DND-41 (cell line): ENCODE results near the gene SEMA5A.

ENCODE experiments used
- ATAC-seq: fragments of 200-7000 bp; cut with Tn5 transposase; 3 replicates; pipeline ENCODE4 v1.9.1; 2021; ENCODE audit warnings: low read depth; ENCODE audit not compliant: insufficient read depth
- DNase-seq: peaks from one replicate; pipeline ENCODE4 v3.0.0-alpha.2; 2020
- H2AFZ ChIP-seq: 2 replicates; pipeline ENCODE4 v1.6.0; 2012; ENCODE audit warnings: low read depth, low read length
- H3K27ac ChIP-seq: 2 replicates; pipeline ENCODE4 v1.5.1; 2012; ENCODE audit warnings: low read length, inconsistent platforms
- H3K27me3 ChIP-seq: fragments of 200-600 bp; sonication (generic); 2 replicates; pipeline ENCODE4 v1.6.0; 2012; ENCODE audit warnings: low read length, mild to moderate bottlenecking, inconsistent platforms; ENCODE audit not compliant: insufficient read depth, poor library complexity
- H3K36me3 ChIP-seq: 2 replicates; pipeline ENCODE4 v1.5.1; 2012; ENCODE audit warnings: low read length, inconsistent platforms; ENCODE audit not compliant: insufficient read depth
- H3K4me1 ChIP-seq: 2 replicates; pipeline ENCODE4 v1.5.1; 2012; ENCODE audit warnings: mild to moderate bottlenecking, low read length; ENCODE audit not compliant: insufficient read depth
- H3K4me2 ChIP-seq: 2 replicates; pipeline ENCODE4 v1.6.0; 2012; ENCODE audit warnings: mild to moderate bottlenecking, moderate library complexity, low read length, inconsistent platforms; ENCODE audit not compliant: insufficient read depth
- H3K4me3 ChIP-seq, 2 experiments: fragments of 200-600 bp in 1 of 2; shearing (Covaris generic) in 1 of 2; 2 replicates each; pipeline ENCODE4 v1.5.1; 2012 to 2016; ENCODE audit warnings: inconsistent platforms in 2 of 2, low read length in 2 of 2, mild to moderate bottlenecking in 2 of 2, low read depth in 1 of 2, moderate library complexity in 1 of 2
- H3K79me2 ChIP-seq: 2 replicates; pipeline ENCODE4 v1.6.0; 2012; ENCODE audit warnings: low read length, inconsistent platforms; ENCODE audit not compliant: insufficient read depth
- H3K9ac ChIP-seq: 2 replicates; pipeline ENCODE4 v1.6.0; 2012; ENCODE audit warnings: low read depth, mild to moderate bottlenecking, inconsistent platforms, low read length, moderate library complexity
- H3K9me3 ChIP-seq: 2 replicates; pipeline ENCODE4 v1.5.1; 2012; ENCODE audit warnings: low read length, moderate library complexity, mild to moderate bottlenecking, inconsistent platforms; ENCODE audit not compliant: insufficient read depth, severe bottlenecking
- H4K20me1 ChIP-seq: 2 replicates; pipeline ENCODE4 v1.6.0; 2012; ENCODE audit warnings: low read length; ENCODE audit not compliant: insufficient read depth
- CTCF ChIP-seq: IDR thresholded peaks from 2 replicates; pipeline ENCODE4 v1.5.1; 2012; ENCODE audit warnings: borderline replicate concordance, low read length, moderate library complexity, mild to moderate bottlenecking; ENCODE audit not compliant: poor library complexity, severe bottlenecking; ENCODE audit errors: extremely low read depth
- EZH2 ChIP-seq: IDR thresholded peaks from 3 replicates; pipeline ENCODE4 v1.6.1; 2012; ENCODE audit warnings: borderline replicate concordance, low read depth, mild to moderate bottlenecking, moderate library complexity, low read length, inconsistent platforms; ENCODE audit not compliant: severe bottlenecking

SEMA5A gene

GRCh38 chr5:9479990-9480389, 65.9 kb downstream of the SEMA5A start:
- no peak for ATAC-seq
- Histone ChIP-seq H3K9ac (no peak overlapping the region), H3K36me3 (no peaks in the 10 kb centered on the region), H3K4me3 (no peak overlapping the region), H3K27me3 (no peaks in the 10 kb centered on the region), H3K4me2 (no peak overlapping the region), H3K79me2 (no peaks in the 10 kb centered on the region), H3K27ac (no peak overlapping the region), H3K9me3 (peaks cover 12% of the 10 kb centered on the region), H4K20me1 (no peaks in the 10 kb centered on the region), H2AFZ (no peak overlapping the region), H3K4me1 (no peaks in the 10 kb centered on the region)
- DNase-seq: no peak
- TF ChIP-seq CTCF (no peak), EZH2 (no peak)

- ATAC-seq: no peak
- no peak for TF ChIP-seq EZH2
- TF ChIP-seq CTCF: no peak
- no peaks in the 10 kb centered on the region for H3K4me1 ChIP-seq
- H4K20me1 ChIP-seq: no peaks in the 10 kb centered on the region
- no peak overlapping the region for H3K4me3 ChIP-seq
- no peaks in the 10 kb centered on the region for H3K36me3 ChIP-seq
- DNase-seq: no peak
- H3K27me3 ChIP-seq: no peaks in the 10 kb centered on the region
- H3K4me2 ChIP-seq: no peak overlapping the region
- peaks cover 12% of the 10 kb centered on the region for H3K9me3 ChIP-seq
- H3K79me2 ChIP-seq: no peaks in the 10 kb centered on the region
- no peak overlapping the region for H3K9ac ChIP-seq
- H3K27ac ChIP-seq: no peak overlapping the region
- no peak overlapping the region for H2AFZ ChIP-seq
Measured at GRCh38 chr5:9479361-9479760, 66.5 kb downstream of the SEMA5A start.

- Histone ChIP-seq H3K4me1 (no peaks in the 10 kb centered on the region), H3K4me3 (no peak overlapping the region), H3K27ac (no peak overlapping the region), H3K9me3 (peaks cover 12% of the 10 kb centered on the region), H3K79me2 (no peaks in the 10 kb centered on the region), H3K27me3 (no peaks in the 10 kb centered on the region), H4K20me1 (no peaks in the 10 kb centered on the region), H2AFZ (no peak overlapping the region), H3K36me3 (no peaks in the 10 kb centered on the region), H3K9ac (no peak overlapping the region), H3K4me2 (no peak overlapping the region)
- DNase-seq: no peak
- TF ChIP-seq EZH2 (no peak), CTCF (no peak)
- no peak for ATAC-seq
Measured at GRCh38 chr5:9477537-9477936, 68.3 kb downstream of the SEMA5A start.
